Ovary (tissue), 9 donors: ENCODE results near the gene DOC2A. TPM values are rescaled to one million over a fixed set of nuclear protein-coding genes. Genes with fewer than 3 reads are reported as not detected.

Experiments used
- DNase-seq, 5 donors: peaks; one replicate each; pipeline ENCODE4 v3.0.0-alpha.2; 2019 to 2020
- H3K27ac ChIP-seq, 2 donors: fragments of 200-600 bp; one replicate each; pipeline versions ENCODE4 v1.5.1 to v1.8.0; 2019 to 2022
- H3K27me3 ChIP-seq: fragments of 200-600 bp; one replicate; pipeline ENCODE4 v1.8.0; 2022
- H3K36me3 ChIP-seq: fragments of 200-600 bp; sonication (generic); one replicate; pipeline ENCODE4 v1.5.1; 2019
- H3K4me1 ChIP-seq: one replicate; pipeline ENCODE4 v1.8.1; 2013; ENCODE audit warnings: mild to moderate bottlenecking, moderate library complexity; ENCODE audit not compliant: insufficient read depth
- H3K4me3 ChIP-seq: fragments of 200-600 bp; sonication (generic); one replicate; pipeline ENCODE4 v1.5.1; 2017
- H3K9me3 ChIP-seq, 2 donors: fragments of 200-600 bp in 1 of 2; sonication (generic) in 1 of 2; one replicate each; pipeline versions ENCODE4 v1.5.1 to v1.8.1; 2013 to 2019; ENCODE audit warnings: mild to moderate bottlenecking in 1 of 2, moderate library complexity in 1 of 2
- CTCF ChIP-seq, 3 donors: fragments of 450-650 bp in 2 of 3; fragments of 200-600 bp in 1 of 3; IDR thresholded peaks; one replicate each; pipeline versions ENCODE4 v1.5.1 to v1.8.0; 2016 to 2022; ENCODE audit warnings: antibody characterized with exemption in 3 of 3, mild to moderate bottlenecking in 1 of 3
- EP300 ChIP-seq: sonication (generic); formaldehyde crosslinking; IDR thresholded peaks from one replicate; pipeline ENCODE4 v1.6.1; 2017; ENCODE audit warnings: antibody characterized with exemption
- POLR2A ChIP-seq: fragments of 450-650 bp; IDR thresholded peaks from one replicate; pipeline ENCODE4 v1.6.1; 2017; ENCODE audit warnings: antibody characterized with exemption, mild to moderate bottlenecking, moderate library complexity
- WGBS, 3 donors: extraction: QIAGEN DNeasy Blood & Tissue Kit in 1 of 3; methylation state at CpG; one replicate each; pipeline versions ENCODE4 v1.1.5 to v1.1.7; 2013 to 2017; 5-methylcytosine and 5-hydroxymethylcytosine counted together
- intact Hi-C, 4 donors: fragments of 100-400 bp; cut with DNase I; formaldehyde crosslinking; loops; one replicate each; pipeline versions ENCODE4 v1.11.0 to v1.15.1; 2022 to 2023
- polyA plus RNA-seq, 2 donors: library from polyadenylated mRNA; stranded (reverse); fragments of 200-250 nt in 1 of 2; fragments of 350-450 nt in 1 of 2; fragmentation: Illumina TruSeq in 1 of 2; extraction: RNeasy Lipid Tissue Mini Kit (QIAGEN cat#74804) in 1 of 2; gene quantifications; one replicate each; pipeline ENCODE4 v1.2.3, GENCODE V29; 2013 to 2014
- total RNA-seq, 7 donors: library from RNA; depleted of rRNA in 2 of 7; stranded (reverse); fragments of >200 nt in 2 of 7; fragmentation: NEBNext Ultra II Directional in 3 of 7; extraction: Animal tissue kit (Norgen Biotek cat#: 25700) in 3 of 7; gene quantifications; one replicate each; pipeline versions ENCODE4 v1.1.0 to v1.2.4, GENCODE V29; 2016 to 2023
- donor health status: DM: no; HTN: no; CAD: no; lungs with moderate emphysema.
- donor health status: DM: no; HTN: no; CAD: no.
- donor health status: Bipolar disorder and iron deficiency.
- donor health status: DM: yes; HTN: yes; CAD: no.
- donor health status: DM: no; HTN: no; CAD: no.
- donor health status: DM: yes; HTN: yes; CAD: no.

Gene DOC2A
- total and polyA plus RNA-seq, 9 donors = 1.4 to 7.2 (median 3.7) TPM

- Histone ChIP-seq H3K27me3 (no peaks in the 10 kb centered on the region), H3K36me3 (no peaks in the 10 kb centered on the region), H3K4me3 (no peak overlapping the region), H3K4me1 (no peaks in the 10 kb centered on the region), H3K27ac (no peak overlapping the region), H3K9me3 (no peaks in the 10 kb centered on the region)
- TF ChIP-seq CTCF (IDR thresholded peaks at IDR 0.05) (no peak), POLR2A (no peak), EP300 (no peak)
- intact Hi-C loops = loop anchor here in 3 of 4 donors (10.0 kb wide), 2 partner anchors 301 to 331 kb away; no protein-coding TSS in a partner anchor
- 49 to 58% (median 50%) methylated on average over 7 of the region's 7 CpGs for WGBS, 3 donors
- no peak for DNase-seq
These were observed 14.7 kb upstream of the DOC2A start for GRCh38 chr16:30025574-30025973.

- Histone ChIP-seq H3K9me3 (no peaks in the 10 kb centered on the region), H3K27me3 (no peaks in the 10 kb centered on the region)
These were observed 14.3 kb upstream of the DOC2A start for GRCh38 chr16:30025156-30025555.

GRCh38 chr16:30024451-30024850 lies 13.6 kb upstream of the DOC2A start:
- no peaks in the 10 kb centered on the region for H3K9me3 ChIP-seq
- intact Hi-C loops = loop anchor here in 3 of 4 donors (10.0 kb wide), 2 partner anchors 300 to 330 kb away; no protein-coding TSS in a partner anchor
- TF ChIP-seq POLR2A (no peak), EP300 (no peak), CTCF (IDR thresholded peaks at IDR 0.05) (no peak)
- WGBS, 3 donors = 66 to 73% (median 67%) methylated on average over 16 of the region's 16 CpGs
- no peaks in the 10 kb centered on the region for H3K27me3 ChIP-seq
- DNase-seq = no peak
- H3K4me3 ChIP-seq = no peak overlapping the region
- H3K4me1 ChIP-seq = no peaks in the 10 kb centered on the region
- H3K27ac ChIP-seq = no peak overlapping the region
- H3K36me3 ChIP-seq = no peaks in the 10 kb centered on the region

More at GRCh38 chr16:30025156-30025555, 14.3 kb upstream of the DOC2A start:
- 52 to 61% (median 61%) methylated on average over 20 of the region's 20 CpGs for WGBS, 3 donors
- no peaks in the 10 kb centered on the region for H3K36me3 ChIP-seq
- TF ChIP-seq EP300 (no peak), CTCF (IDR thresholded peaks at IDR 0.05) (no peak), POLR2A (no peak)
- no peaks in the 10 kb centered on the region for H3K4me1 ChIP-seq
- H3K4me3 ChIP-seq = no peak overlapping the region
- peak in 1 of 5 donors; percentile 28 for DNase-seq
- no peak overlapping the region for H3K27ac ChIP-seq
- intact Hi-C loops = loop anchor here in 3 of 4 donors (10.0 kb wide), 2 partner anchors 300 to 330 kb away; no protein-coding TSS in a partner anchor

- intact Hi-C loops = loop anchor here in 3 of 4 donors (2.0 to 10.0 kb wide), 3 partner anchors 299 to 329 kb away; no protein-coding TSS in a partner anchor
- WGBS, 3 donors = 78 to 83% (median 82%) methylated on average over 11 of the region's 11 CpGs
- H3K27me3 ChIP-seq = no peaks in the 10 kb centered on the region
These were observed 12.8 kb upstream of the DOC2A start for GRCh38 chr16:30023586-30023985.

More at GRCh38 chr16:30023586-30023985, 12.8 kb upstream of the DOC2A start:
- TF ChIP-seq EP300 (no peak), POLR2A (no peak), CTCF (IDR thresholded peaks at IDR 0.05) (no peak)
- no peak overlapping the region for H3K27ac ChIP-seq
- H3K4me3 ChIP-seq = no peak overlapping the region
- no peaks in the 10 kb centered on the region for H3K4me1 ChIP-seq
- H3K36me3 ChIP-seq = no peaks in the 10 kb centered on the region
- no peak for DNase-seq
- no peaks in the 10 kb centered on the region for H3K9me3 ChIP-seq
